HG03159 (cell line): ENCODE results near the gene DRAM1.

Experiments used
- ATAC-seq: cut with Tn5 transposase; IDR thresholded peaks from one replicate; pipeline ENCODE4 v1.9.1; 2021; ENCODE audit warnings: mild to moderate bottlenecking, moderate library complexity; ENCODE audit not compliant: unreplicated experiment

Gene DRAM1

DNA sequence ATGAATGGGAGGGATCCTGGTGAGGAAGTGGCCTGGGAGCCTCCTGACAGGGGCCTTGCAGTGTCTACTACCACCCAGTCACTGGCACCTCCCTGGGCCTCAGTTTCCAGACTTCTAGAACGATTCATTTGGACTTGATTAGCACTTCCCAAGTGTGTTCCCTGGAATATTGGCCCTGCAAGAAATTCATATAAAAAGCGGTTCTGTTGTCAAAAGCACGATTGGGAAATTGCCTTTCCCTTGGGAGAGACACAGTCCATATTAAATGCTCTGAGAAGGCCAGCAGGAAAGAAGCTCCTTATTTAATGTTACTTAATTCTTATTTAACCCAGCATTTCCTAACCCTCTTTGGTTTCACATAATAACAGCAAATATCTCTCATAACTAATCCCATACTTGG is 61.9 kb downstream of the DRAM1 start:
- ATAC-seq: no peak

DNA sequence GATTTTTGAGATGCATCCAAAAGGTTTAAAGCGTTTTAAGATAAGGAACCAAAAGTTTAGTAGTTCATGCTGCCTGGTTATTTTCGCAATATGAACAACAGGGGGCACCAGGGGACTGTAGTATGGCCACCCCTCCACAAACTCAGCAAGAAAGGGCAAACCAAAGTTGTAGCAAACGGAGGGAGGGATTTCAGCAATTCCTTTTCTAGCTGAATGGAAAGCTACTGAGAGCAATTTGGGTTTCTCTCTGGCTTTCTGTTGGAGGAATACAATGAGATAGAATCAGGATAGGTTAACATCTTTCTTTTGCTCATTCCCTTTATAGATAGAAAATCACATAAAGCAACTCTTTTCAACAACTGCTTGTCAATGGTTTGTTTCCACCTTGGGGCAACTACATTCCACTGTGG is 62.5 kb downstream of the DRAM1 start:
- peak; percentile 37 for ATAC-seq

DNA sequence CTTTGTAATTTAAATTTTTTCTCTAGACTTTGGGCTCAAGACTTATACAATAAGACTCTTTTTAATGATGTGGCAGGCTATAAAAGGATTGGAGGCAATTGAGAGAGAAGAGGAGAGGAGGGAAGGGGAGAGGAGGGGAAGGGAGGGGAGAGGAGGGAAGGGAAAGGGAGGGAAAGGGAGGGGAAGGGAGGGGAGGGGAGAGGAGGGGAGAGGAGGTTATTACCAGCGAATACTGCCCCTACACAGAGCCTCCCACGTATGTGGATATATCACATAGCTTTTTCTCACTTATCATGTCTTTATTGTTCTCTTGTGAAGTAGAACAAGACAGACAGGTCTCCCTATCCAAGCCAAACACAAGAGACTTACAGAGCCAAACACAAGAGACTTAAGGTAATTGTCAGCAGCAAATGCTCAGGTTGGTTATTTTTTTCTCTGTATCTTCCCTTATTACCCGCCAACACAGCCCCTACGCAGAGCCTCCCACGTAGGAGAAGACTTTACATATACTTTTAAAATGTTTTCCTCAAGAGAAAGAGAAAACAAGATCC is 63.1 kb downstream of the DRAM1 start:
- ATAC-seq: no peak

DNA sequence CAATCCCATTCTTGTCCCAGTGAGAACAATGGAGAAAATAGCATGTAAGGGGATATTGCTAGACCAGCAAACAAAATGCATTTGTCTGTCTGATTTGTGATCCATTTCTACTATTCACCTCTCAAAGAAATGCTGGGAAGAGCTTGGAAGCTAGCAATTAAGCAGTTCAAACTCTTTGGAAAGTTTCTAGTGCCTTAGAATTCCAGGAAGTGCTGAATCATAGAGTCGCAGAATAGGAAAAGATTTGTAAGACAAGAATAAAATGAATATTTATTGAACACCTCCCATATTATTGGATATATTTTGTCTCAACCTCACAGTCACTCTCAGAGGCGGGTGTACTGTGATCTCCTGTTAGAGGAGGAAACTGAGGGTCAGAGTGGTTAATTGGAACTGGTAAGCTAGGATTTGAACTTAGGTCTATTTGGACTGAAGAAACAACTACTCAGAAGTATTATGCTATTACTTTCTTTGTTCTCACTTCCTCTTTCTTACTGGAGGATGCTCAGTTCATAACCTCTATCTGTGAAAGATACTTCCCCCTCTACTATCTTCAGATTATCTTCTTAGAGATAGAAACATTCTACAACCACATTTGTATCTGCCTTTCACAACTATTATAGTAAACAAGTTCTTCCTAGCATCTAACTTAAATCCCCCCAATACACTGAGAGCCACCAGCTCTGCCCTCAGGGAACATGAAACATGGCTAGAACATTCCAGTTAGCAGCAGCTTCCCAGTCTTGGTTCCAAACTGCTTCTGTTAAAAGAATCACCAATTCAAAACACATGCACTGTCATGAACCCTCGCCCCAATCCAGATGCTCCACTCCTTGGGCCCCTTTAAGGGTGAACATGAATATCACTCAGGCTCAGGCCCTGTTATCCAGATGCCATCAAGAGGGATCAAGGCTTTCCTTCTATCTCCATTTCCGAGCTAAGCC is 64.2 kb downstream of the DRAM1 start:
- ATAC-seq: peak; percentile 86

DNA sequence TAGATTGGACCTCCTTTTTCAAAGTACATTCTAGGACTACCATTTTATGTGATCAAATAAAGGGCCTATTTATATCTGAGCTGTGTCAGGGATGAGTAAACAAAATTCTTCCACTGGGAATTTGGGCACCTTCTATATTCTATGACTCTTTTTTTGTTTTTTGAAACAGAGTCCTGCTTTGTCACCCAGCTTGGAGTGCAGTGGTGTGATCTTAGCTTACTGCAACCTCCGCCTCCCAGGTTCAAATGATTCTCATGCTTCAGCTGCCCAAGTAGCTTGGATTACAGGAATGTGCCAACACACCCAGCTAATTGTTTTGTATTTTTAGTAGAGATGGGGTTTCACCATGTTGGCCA is 64.8 kb downstream of the DRAM1 start:
- no peak for ATAC-seq

DNA sequence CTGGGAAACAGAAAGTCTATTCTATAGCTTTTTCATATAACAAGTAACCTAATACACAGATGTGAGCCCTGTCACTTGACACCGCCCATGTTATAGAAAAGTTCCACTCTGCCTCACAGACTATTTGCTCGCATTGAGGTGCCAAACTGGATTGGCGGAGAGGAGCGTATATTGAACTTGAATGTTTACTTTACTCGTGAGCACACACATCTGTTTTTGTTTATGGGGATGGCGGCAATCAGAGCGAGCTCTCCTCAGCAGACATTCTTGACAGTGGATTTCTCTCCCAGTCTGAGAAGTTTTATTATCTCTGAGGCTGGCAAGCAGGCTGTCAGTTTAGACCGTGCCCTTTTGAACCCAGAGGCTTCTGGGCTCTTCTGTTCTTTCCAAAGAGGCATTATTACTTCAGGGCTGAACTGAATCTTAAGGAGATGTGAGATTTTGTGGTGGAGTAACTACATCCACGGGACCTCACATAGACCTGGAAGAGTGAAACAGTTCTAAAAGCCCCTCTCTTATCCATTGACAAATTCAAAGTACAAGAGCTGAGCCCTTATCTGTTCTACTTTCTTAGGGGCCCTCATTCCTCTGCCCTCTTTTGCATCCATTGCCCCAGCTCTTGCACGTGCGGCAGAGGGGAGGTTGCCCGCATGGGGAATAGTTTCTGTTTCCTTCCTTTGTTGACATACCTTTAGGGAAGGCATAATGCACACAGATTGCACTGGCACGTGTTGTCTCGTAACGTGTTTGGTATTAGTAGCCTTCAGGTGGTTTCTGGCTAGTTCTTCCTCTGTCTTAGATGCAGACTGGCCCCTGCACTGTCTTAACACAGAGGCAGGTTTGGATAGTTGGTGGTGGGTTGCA is 68.2 kb downstream of the DRAM1 start:
- ATAC-seq: no peak

DNA sequence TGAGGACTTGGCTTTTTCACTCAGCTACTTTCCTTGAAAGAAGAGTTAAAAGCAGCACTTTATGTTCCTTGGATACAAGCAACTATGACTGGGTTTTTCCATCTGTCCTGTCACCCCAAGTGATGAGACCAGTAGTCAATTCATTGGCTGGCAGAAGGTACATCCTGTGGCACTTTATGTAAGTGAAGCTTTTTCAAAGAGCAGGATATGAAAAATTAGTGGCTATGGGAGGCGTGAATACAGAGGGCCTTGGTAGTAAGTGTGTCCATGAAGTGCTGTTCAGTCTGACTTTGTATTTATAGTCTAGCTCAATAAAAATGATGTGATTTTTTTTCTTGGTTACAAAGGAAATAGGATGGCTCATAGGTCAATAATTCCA is 68.8 kb downstream of the DRAM1 start:
- no peak for ATAC-seq

DNA sequence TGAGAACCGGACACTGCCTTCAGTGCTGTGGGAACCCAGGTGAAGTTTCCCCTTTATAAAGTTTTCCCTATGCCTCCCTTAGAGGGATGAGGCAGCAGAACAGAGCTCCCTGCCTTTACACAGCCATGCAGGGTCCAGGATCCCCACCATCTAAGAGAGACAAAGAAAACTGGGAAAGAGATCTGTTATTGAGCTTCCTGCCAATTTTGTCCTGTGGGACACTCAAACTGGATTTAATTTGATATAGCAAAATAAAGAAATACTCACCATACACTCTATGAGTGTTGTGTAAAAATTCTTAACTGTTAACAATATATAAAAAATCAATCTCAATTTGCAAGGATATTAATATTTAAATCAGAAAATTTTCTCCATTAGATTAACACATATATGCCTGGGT is 69.9 kb downstream of the DRAM1 start:
- ATAC-seq: no peak

DNA sequence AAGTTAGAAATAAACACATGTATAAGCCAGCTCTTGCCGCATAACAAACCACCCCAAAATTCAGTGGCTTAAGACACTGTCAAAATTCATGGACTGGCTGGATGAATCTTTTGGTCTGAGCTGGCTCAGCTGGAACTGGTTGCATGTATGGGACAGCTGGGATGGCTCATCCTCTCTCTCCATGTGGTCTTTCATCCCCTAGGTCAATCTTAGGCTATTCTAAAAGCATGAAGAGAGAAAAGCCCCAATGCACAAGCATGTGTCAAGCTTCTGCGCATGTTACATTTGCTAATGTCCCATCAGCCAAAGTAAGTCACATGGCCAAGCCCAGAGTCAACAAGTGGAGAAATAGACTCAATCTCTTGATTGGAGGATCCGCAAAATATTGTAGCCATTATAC is 71.0 kb downstream of the DRAM1 start:
- ATAC-seq: no peak

DNA sequence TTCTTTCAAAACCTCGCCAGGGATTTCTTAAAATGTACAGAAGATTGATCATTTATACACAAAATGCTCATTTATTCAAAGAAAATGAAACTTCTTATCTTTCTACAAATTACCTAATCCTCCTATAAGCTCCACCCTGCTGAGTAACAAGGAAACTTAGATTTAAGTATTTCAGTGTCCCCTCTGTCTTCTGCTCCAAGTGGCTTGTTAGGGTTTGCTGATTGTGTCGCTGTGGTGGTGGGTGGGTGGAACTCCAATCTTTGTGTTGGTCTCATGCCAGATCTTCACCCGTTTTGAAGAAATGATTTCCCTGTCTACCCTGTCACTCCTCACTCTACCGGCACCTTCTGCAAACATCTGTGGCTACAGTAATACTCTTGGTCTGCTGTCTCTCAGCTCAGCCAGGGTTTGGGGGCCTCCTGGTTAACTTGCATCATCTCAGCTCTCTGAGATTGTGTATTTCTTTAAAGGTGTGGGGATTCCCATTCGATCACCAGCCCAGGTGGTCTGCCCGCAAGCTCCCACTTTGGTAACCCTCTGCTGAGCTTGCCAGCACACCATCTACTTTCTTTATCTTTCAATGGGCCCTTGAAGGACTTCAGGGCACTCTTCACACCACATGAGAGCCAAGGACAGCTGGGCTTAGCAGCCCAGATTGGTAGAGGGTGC is 73.8 kb downstream of the DRAM1 start:
- ATAC-seq: no peak

DNA sequence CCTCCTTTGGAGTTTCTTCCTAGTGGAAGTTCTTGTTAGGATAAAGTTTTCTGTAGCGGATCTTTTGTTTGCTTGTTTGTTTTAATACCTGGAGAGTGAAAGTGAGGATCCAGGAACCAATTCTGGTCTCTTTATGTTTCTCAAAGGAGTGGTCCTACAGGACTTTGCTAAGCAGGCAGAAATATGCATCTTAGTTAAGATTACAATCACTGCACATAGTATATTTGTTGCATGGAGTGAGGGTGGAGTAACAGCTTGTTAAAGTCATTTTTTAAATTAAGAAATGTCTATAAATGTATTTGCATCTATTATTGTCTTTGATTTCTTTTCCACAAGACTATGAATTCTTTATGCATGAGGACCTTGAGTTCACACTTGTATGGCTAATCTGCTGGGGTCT is 76.7 kb downstream of the DRAM1 start:
- ATAC-seq: no peak

DNA sequence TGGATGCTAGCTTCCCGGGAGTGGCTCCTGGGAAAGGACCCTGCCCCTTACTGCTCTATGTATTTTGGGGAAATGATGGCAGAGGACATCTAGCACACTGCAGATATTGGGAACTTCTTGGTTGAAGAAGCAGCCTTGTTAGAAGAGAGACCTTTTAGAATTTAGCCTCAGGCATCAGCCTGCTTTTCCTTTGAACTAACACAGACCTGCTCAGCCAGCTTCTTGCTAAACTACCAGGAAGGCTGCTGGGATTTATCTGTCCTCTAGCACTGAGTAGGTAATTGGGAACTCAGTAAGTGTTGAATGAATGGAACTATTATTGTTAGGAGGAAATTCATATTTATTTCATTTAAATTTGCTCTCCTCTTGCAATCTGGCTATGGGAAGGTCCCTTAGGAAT is 77.3 kb downstream of the DRAM1 start:
- ATAC-seq: no peak

DNA sequence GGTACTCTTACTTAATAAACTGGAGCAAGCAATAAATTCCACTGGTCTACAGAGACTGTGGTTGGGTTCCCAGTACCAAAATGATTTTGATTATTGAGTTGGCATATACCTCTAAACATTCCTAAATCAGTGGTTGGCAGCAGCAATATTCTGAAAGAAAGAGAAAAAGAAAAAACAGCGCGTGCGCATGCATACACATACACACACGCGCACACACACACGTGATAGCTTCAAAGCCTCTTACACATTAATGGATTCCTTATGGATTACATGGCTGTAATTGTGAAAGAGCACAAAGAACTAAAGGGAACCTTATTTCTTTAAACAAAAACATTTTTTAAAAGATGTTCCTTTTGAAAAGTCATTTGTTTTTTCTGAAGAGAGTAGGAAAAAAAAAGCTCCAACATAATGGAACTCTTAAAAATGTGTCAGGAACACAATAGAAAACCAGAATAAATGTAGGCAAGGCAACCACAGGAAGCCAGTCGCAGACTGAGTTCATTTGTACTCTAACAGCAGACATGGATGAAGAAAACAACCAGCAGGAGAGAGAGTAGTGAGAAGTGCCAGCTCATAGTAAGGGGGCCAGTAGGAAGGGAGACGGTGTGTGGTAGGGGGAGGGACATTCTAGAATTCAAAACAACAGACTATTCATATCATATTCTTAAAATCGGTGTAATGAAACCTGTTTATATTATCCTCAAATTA is 80.0 kb downstream of the DRAM1 start:
- no peak for ATAC-seq

DNA sequence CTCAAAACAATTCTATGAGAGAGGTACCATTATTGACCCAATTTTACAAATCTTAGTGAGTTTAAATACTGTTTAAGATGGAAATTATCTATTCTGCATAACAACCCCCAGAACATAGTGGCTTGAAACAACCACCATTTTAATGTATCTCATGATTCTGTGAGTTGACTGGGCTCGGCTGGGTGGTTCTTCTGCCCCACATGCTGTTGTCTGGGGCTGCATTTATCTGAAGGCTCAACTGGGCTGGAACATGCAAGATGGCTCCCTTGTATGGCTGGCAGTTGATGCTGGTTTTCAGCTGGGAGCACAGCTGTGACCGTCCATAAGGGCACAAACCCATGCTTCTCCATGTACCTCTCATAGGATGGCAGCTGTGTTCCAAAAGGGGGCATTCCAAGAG is 82.2 kb downstream of the DRAM1 start:
- ATAC-seq: no peak

DNA sequence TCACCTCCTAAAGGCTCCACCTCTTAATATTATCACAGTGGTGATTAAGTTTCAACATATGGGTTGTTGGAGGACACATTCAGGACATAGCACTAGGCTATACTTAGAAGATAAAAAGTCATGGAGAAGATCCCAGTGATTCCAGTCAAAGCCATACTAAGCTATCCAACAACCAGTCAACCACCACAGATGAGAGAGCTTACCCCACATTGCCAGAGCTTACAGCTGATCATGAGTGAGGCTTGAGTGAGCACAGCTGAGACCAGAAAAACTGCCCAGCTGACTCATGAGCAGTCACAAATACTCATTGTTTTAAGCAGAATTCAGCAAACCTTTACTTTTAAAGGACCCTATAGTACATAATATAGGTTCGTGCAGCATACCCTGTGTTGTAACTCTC is 85.1 kb downstream of the DRAM1 start:
- no peak for ATAC-seq

DNA sequence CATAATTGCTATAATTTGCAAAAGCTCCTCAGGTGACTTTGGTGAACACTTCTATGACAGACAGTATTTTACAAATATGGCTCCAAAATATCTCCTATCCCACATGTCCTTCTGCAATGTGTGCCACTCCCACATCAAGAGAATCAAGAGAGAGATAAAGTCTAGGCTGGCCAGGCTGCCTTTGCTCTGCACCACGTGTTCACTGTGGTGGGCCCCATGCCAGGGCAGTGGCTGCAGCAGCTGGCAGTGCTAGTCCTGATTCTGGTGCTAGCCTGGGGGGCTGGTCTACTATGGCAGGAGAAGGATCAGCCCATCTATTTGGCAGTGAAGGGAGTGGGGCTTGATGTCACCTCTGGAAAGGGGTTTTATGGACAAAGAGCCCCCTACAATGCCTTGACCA is 86.3 kb downstream of the DRAM1 start:
- no peak for ATAC-seq

DNA sequence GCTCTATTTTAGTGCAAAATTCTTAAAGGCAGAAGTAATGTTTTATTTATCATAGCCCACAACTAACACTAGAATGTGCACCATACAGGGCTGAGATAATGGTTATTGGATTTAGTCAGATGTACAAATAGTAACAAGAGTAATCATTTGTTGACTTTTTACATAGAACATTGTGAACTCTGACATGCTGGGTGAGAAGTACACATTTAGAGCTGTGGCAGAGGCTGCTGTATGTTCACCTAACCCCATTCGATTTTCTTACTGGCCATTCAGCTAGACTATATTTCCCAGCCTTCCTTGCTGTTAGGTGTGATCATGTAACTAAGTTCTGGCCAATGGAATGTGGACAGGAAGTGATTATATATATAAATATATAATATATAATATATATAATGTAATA is 89.1 kb downstream of the DRAM1 start:
- no peak for ATAC-seq

DNA sequence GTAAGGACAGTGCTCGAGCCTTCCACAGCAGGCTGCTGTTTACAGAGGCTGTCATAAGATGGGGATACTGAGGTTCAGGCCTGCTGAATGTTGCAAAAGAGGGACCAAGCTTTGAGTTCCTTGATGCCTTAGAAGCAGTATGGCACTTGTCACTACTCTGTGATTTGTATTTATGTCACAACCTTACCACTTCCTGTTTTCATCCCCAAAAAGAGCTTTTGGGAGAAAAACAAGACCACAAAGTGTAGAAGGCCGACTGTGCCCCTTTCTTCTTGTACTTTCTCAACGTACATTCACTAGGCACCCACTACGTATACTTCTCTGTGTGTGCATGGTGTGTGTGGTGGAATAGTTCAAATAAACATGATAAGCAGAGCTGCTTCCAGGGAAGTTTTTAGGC is 90.1 kb downstream of the DRAM1 start:
- no peak for ATAC-seq

DNA sequence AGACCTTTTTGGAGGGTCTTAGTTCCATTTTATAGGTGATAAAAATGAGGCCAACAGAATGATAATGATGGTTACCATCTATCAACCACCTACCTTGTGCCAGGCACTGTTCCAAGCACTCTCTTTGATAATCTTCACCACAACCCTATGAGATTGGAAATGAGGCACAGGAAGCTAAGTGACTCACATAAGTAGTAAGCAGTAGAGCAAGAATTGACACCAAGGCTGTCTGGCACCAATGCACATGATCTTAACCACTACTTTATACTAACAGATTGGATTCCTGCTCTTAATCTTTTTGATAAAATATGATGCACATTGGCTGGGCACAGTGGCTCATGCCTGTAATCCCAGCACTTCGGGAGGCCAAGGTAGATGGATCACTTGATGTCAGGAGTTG is 91.4 kb downstream of the DRAM1 start:
- ATAC-seq: no peak
